Uterus (tissue), 4 donors: ENCODE measurements around the gene ABCC12. TPM values are rescaled to one million over a fixed set of nuclear protein-coding genes. Genes with fewer than 3 reads are reported as not detected.

Experiments used
- DNase-seq, 2 donors: peaks; one replicate each; pipeline ENCODE4 v3.0.0-alpha.2; 2019 to 2020
- H3K27ac ChIP-seq, 2 donors: fragments of 200-600 bp; sonication (generic); 1 replicate in 1 of 2; 2 replicates in 1 of 2; pipeline ENCODE4 v1.5.1; 2016 to 2018
- H3K27me3 ChIP-seq, 2 donors: fragments of 200-600 bp; sonication (generic); one replicate each; pipeline ENCODE4 v1.5.1; 2018 to 2019; ENCODE audit warnings: control low read depth in 1 of 2
- H3K36me3 ChIP-seq, 2 donors: fragments of 200-600 bp; sonication (generic); one replicate each; pipeline ENCODE4 v1.5.1; 2019; ENCODE audit warnings: control low read depth in 1 of 2
- H3K4me1 ChIP-seq, 2 donors: fragments of 200-600 bp; sonication (generic); one replicate each; pipeline ENCODE4 v1.5.1; 2018 to 2019; ENCODE audit warnings: control low read depth in 1 of 2
- H3K4me3 ChIP-seq, 2 donors: fragments of 200-600 bp; sonication (generic); 1 replicate in 1 of 2; 2 replicates in 1 of 2; pipeline ENCODE4 v1.5.1; 2018 to 2019; ENCODE audit warnings: mild to moderate bottlenecking in 1 of 2
- H3K9me3 ChIP-seq, 2 donors: fragments of 200-600 bp; sonication (generic); one replicate each; pipeline ENCODE4 v1.5.1; 2019; ENCODE audit warnings: control low read depth in 1 of 2
- POLR2A ChIP-seq, 2 donors: fragments of 450-650 bp; IDR thresholded peaks; one replicate each; pipeline ENCODE4 v1.6.1; 2016; ENCODE audit warnings: antibody characterized with exemption in 2 of 2, mild to moderate bottlenecking in 1 of 2, moderate library complexity in 1 of 2
- intact Hi-C: fragments of 100-400 bp; cut with DNase I; formaldehyde crosslinking; loops from one replicate; pipeline ENCODE4 v1.15.1; 2023; ENCODE audit warnings: low total_unique reads
- total RNA-seq, 4 donors: library from RNA; depleted of rRNA in 3 of 4; stranded (reverse); fragments of >200 nt in 3 of 4; gene quantifications; one replicate each; pipeline versions ENCODE4 v1.1.0 to v1.2.4, GENCODE V29; 2014 to 2023
- TF ChIP-seq, protein P1 (sequence below), 4 experiments: fragments of 200-600 bp in 2 of 4; fragments of 450-650 bp in 2 of 4; sonication (generic) in 2 of 4; IDR thresholded peaks; one replicate each; pipeline ENCODE4 v1.5.1; 2016 to 2019; ENCODE audit warnings: antibody characterized with exemption in 4 of 4, mild to moderate bottlenecking in 2 of 4, moderate library complexity in 1 of 4
- donor health status: DM: yes; HTN: yes; CAD: no.

ABCC12 gene
- total RNA-seq, 4 donors from 2014 or later: not detected

DNA sequence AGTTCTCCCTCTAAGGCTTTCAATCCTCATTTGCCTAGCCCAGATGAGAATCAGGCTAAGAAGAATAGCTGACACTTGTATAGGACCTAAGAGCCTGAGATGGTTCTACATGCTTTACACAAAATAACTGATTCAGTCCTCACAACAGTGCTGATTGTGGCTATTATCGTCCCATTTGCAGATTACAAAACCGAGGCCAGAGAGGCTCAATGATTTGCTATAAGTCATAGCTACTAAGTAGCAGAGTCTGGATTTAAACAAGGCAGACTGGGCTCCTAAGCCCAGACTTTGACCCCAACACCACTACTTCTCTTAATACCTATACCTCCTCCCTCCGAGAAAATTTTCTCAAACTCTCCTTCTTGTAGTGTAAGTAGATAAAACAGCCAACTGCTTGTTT, 23.1 kb downstream of the ABCC12 start:
- no peak for DNase-seq
- Histone ChIP-seq H3K4me3 (no peak overlapping the region), H3K27ac (no peak overlapping the region), H3K27me3 (no peaks in the 10 kb centered on the region), H3K9me3 (no peaks in the 10 kb centered on the region), H3K36me3 (no peaks in the 10 kb centered on the region), H3K4me1 (no peaks in the 10 kb centered on the region)
- intact Hi-C loops: no loop called here
- no peak for TF ChIP-seq POLR2A (IDR thresholded peaks at IDR 0.05)
- TF ChIP-seq, protein P1, sequence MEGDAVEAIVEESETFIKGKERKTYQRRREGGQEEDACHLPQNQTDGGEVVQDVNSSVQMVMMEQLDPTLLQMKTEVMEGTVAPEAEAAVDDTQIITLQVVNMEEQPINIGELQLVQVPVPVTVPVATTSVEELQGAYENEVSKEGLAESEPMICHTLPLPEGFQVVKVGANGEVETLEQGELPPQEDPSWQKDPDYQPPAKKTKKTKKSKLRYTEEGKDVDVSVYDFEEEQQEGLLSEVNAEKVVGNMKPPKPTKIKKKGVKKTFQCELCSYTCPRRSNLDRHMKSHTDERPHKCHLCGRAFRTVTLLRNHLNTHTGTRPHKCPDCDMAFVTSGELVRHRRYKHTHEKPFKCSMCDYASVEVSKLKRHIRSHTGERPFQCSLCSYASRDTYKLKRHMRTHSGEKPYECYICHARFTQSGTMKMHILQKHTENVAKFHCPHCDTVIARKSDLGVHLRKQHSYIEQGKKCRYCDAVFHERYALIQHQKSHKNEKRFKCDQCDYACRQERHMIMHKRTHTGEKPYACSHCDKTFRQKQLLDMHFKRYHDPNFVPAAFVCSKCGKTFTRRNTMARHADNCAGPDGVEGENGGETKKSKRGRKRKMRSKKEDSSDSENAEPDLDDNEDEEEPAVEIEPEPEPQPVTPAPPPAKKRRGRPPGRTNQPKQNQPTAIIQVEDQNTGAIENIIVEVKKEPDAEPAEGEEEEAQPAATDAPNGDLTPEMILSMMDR (IDR thresholded peaks at IDR 0.05): no peak

DNA sequence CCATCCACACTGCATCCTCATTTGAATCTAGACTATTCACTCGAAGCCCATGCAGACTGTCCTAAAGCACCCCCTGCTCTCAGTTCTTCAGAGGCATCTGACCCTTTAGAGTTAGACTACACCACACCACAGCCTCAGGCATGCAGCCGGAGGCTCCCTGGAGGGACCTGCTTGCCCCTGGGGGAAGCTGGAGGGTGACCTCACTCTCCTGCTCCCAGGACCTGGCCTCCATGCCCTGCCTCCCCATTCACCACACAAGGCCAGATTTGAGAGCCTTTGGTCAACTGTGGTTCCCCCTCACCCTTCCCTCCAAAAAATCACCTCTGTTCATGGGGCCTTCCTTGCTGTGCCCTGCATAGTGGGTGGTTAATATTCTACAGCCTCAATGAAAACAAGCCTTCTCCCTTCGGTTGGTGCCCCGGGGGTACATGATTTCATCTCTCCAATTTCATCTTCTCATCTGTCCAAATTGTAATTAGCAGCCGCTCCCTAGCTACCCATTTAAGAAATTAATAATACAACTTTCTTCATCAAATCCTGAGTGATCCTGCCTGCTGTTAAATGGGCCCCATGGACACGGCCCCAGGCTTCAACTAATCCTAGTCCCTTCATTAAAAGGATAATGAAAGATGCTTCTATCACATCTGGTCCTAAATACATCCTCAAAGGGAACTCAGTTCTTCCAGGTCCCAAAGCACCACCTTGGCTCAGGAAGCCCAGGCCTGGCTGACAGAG, 24.4 kb downstream of the ABCC12 start:
- Histone ChIP-seq H3K27me3 (no peaks in the 10 kb centered on the region), H3K36me3 (no peaks in the 10 kb centered on the region), H3K4me3 (no peak overlapping the region), H3K4me1 (no peaks in the 10 kb centered on the region), H3K9me3 (no peaks in the 10 kb centered on the region), H3K27ac (no peak overlapping the region)
- TF ChIP-seq, protein P1 (IDR thresholded peaks at IDR 0.05): no peak
- TF ChIP-seq POLR2A (IDR thresholded peaks at IDR 0.05): no peak
- intact Hi-C loops: no loop called here
- no peak for DNase-seq

DNA sequence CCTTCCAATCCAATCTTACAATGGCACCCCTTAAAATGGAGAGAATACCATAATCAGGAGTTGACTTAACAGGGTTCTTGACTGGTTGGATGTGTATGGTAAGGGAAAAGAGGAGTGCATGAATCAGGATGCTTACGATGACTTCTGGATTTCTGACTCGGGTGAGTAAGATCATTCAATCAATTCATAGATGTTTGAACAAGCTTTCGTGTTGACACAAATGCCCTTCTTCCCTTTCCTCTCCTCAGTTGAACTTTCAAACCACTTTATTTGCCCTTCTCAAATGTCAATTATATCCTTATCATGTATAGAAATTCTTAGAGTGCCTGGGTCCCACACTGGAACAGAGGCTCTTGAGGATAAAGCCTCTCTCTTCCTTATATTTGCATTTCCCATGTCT, 25.9 kb downstream of the ABCC12 start:
- intact Hi-C loops: no loop called here
- no peak overlapping the region for H3K4me3 ChIP-seq
- H3K9me3 ChIP-seq: no peaks in the 10 kb centered on the region
- no peaks in the 10 kb centered on the region for H3K4me1 ChIP-seq
- no peak overlapping the region for H3K27ac ChIP-seq
- no peaks in the 10 kb centered on the region for H3K27me3 ChIP-seq
- DNase-seq: no peak
- H3K36me3 ChIP-seq: no peaks in the 10 kb centered on the region
- TF ChIP-seq POLR2A (IDR thresholded peaks at IDR 0.05): no peak
- TF ChIP-seq, protein P1 (IDR thresholded peaks at IDR 0.05): no peak

DNA sequence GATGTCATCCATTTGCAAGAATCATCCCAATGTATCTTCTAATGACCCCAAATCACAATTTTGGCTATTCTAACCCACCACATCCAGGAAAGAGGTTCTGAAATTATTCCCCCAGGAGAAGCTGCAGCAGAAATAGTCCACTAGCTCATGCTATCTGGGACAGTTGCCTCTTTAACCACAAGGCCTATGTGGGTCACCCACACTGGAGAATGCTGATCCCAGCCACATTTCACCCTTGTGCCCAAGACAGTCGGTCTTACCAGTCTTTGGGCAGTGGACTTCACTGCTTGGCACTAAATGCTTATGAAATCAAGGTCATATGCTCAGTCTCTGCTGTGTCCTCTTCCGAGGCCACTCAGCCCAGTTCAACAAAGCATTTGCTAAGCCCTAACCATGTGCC, 27.0 kb downstream of the ABCC12 start:
- no peaks in the 10 kb centered on the region for H3K9me3 ChIP-seq
- H3K27ac ChIP-seq: no peak overlapping the region
- intact Hi-C loops: no loop called here

More for the DNA sequence above, 27.0 kb downstream of the ABCC12 start:
- no peak for DNase-seq
- no peaks in the 10 kb centered on the region for H3K27me3 ChIP-seq
- TF ChIP-seq POLR2A (IDR thresholded peaks at IDR 0.05): no peak
- TF ChIP-seq, protein P1 (IDR thresholded peaks at IDR 0.05): no peak
- no peaks in the 10 kb centered on the region for H3K4me1 ChIP-seq
- H3K36me3 ChIP-seq: no peaks in the 10 kb centered on the region
- no peak overlapping the region for H3K4me3 ChIP-seq
